Retinal pigment epithelial cell (primary cell): ENCODE measurements around the gene SF3B3.

Source experiments
- DNase-seq: peaks from one replicate; pipeline ENCODE4 v3.0.0-alpha.2; 2010; ENCODE audit warnings: low read depth
- H3K4me3 ChIP-seq: 2 replicates; pipeline ENCODE4 v1.5.1; 2011; ENCODE audit warnings: mild to moderate bottlenecking, low read length, control low read depth, moderate library complexity
- CTCF ChIP-seq: conservative IDR thresholded peaks from 2 replicates; pipeline ENCODE4 v1.5.1; 2011; ENCODE audit warnings: low read depth, low read length, control low read depth, inconsistent platforms

SF3B3 gene

GRCh38 chr16:70493802-70494201 is 29.8 kb upstream of the SF3B3 start:
- no peak for TF ChIP-seq CTCF
- DNase-seq, result no peak

GRCh38 chr16:70494202-70494770 is 29.3 kb upstream of the SF3B3 start:
- TF ChIP-seq CTCF, result no peak
- no peak for DNase-seq
- H3K4me3 ChIP-seq, result no peak overlapping the region

More at GRCh38 chr16:70493802-70494201, 29.8 kb upstream of the SF3B3 start:
- H3K4me3 ChIP-seq, result no peak overlapping the region

- TF ChIP-seq CTCF, result no peak
- DNase-seq, result no peak
These were observed 28.8 kb upstream of the SF3B3 start for GRCh38 chr16:70494777-70495176.

GRCh38 chr16:70495425-70496182 is 28.0 kb upstream of the SF3B3 start:
- no peak for TF ChIP-seq CTCF

More at GRCh38 chr16:70494777-70495176, 28.8 kb upstream of the SF3B3 start:
- H3K4me3 ChIP-seq, result no peak overlapping the region

GRCh38 chr16:70496513-70496912 is 27.1 kb upstream of the SF3B3 start:
- no peak for DNase-seq
- no peak for TF ChIP-seq CTCF
- H3K4me3 ChIP-seq, result no peak overlapping the region

More at GRCh38 chr16:70495425-70496182, 28.0 kb upstream of the SF3B3 start:
- no peak for DNase-seq
- no peak overlapping the region for H3K4me3 ChIP-seq

GRCh38 chr16:70508752-70509151 is 14.9 kb upstream of the SF3B3 start:
- H3K4me3 ChIP-seq, result no peak overlapping the region
- peak; percentile 7 for TF ChIP-seq CTCF
- no peak for DNase-seq

GRCh38 chr16:70510216-70510615 is 13.4 kb upstream of the SF3B3 start:
- no peak overlapping the region for H3K4me3 ChIP-seq
- TF ChIP-seq CTCF, result no peak
- DNase-seq, result no peak
